Measurements from ENCODE around the gene KIF26A.

GRCh38 chr14:104133496-104133895, 4.9 kb upstream of the KIF26A start:
- TF ChIP-seq CTCF (IDR thresholded peaks at IDR 0.05) (no peak), POLR2AphosphoS5 (IDR thresholded peaks at IDR 0.05) (no peak), POLR2A (IDR thresholded peaks at IDR 0.05; ENCODE audit: low read depth) (no peak), EP300 (IDR thresholded peaks at IDR 0.05) (no peak)

Data from esophagus muscularis mucosa (tissue), 4 donors.